Fibroblast of pulmonary artery (primary cell): ENCODE data around the gene TMEM186.

Source experiments
- DNase-seq: peaks from one replicate; pipeline ENCODE4 v3.0.0-alpha.2; 2010; ENCODE audit warnings: low read depth
- H3K4me3 ChIP-seq: replicated peaks from 2 replicates; pipeline ENCODE4 v1.5.1; 2011; ENCODE audit warnings: low read depth, mild to moderate bottlenecking, control low read depth, low read length, moderate library complexity
- TF ChIP-seq, protein P1 (sequence below): IDR thresholded peaks from 2 replicates; pipeline ENCODE4 v1.5.1; 2011; ENCODE audit warnings: mild to moderate bottlenecking, control low read depth, low read length, inconsistent platforms; ENCODE audit errors: missing control alignments

TMEM186 gene

DNA sequence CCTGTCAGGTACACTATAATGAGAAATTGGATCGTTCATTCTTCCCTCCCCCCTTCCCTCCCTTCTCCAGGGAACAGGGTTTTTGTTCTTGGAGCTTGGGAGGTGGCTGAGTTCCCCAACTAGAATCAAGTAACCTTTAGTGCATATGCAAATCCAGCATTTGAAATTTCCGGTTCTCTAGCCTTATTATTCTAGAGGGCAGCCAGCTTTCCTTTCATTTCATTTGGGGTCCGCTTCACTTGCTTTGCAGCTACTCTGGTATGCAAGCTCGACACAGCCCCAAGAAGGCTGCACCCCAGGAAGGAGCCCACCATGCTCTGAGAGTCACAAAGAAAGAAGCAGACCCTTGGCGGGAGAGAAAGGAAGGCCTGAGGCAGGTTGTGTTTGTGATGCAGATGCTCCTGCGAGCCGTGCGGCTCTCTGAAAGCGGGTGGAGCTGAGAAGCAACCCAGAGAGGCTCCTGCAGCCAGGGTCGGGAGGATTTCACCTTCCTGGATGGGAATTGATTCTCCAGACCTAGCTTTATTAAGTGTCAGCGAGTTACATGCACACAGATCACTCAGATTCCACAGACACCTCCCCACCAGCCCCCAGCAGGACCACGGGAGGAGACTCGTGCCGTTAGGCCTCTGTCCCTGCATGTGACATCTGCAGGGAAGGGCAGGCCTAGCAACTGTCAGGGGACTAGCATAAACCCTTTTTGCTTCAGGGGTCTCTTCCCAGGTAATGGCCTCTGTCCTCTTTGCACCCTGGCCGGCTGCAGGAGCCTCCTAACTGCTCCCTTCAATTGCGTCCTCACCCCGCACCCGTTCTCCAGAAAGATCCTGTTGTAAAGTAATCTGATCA lies 34.7 kb upstream of the TMEM186 start:
- TF ChIP-seq, protein P1, sequence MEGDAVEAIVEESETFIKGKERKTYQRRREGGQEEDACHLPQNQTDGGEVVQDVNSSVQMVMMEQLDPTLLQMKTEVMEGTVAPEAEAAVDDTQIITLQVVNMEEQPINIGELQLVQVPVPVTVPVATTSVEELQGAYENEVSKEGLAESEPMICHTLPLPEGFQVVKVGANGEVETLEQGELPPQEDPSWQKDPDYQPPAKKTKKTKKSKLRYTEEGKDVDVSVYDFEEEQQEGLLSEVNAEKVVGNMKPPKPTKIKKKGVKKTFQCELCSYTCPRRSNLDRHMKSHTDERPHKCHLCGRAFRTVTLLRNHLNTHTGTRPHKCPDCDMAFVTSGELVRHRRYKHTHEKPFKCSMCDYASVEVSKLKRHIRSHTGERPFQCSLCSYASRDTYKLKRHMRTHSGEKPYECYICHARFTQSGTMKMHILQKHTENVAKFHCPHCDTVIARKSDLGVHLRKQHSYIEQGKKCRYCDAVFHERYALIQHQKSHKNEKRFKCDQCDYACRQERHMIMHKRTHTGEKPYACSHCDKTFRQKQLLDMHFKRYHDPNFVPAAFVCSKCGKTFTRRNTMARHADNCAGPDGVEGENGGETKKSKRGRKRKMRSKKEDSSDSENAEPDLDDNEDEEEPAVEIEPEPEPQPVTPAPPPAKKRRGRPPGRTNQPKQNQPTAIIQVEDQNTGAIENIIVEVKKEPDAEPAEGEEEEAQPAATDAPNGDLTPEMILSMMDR = no peak
- no peak for DNase-seq
- H3K4me3 ChIP-seq = no peak overlapping the region

DNA sequence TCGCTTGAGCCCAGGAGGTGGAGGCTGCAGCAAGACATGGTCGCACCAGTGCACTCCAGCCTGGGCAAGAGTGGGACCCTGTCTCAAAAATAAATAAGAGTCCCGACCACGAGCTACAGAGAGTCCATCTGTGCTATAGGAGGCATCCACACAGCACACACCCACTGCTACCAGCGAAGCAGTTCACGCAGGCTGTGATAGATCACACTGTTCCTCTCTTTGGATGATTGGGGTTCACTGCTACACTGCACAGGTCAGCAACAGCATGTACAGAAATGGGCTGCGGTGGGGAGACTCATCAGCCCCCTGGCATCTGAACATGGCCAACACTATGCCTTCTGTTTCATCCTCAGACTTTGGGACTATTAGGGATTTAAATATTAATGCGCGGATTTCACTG lies 34.0 kb upstream of the TMEM186 start:
- H3K4me3 ChIP-seq = no peak overlapping the region
- TF ChIP-seq, protein P1 = no peak
- no peak for DNase-seq

DNA sequence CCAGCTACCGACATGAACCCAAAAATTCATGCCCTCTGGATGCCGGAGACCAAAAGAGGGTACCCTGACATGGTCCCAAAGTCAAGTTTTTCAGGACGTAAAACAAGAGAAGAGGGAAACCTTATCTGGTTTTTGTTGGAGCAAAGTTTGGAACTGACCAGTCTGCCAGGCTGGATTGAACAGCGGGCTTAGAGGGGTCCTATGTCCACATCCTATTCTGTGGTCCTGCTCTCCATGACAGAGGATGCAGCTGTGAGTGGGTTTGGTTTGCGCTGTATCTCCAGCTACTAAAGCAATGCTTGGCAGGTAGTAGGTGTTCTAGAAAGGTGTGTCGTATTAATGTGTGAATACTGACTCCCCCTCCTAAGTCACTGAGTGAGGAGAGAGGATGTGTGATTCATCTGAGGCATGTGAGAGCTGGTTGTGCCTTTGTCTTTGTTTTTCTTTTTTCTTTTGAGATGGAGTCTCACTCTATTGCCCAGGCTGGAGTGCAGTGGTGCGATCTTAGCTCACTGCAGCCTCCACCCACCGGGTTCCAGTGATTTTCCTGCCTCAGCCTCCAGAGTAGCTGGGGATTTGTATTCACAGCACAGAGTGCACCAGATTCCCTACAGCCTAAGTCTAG lies 31.2 kb upstream of the TMEM186 start:
- TF ChIP-seq, protein P1 = no peak
- no peak overlapping the region for H3K4me3 ChIP-seq
- peak; percentile 49 for DNase-seq

DNA sequence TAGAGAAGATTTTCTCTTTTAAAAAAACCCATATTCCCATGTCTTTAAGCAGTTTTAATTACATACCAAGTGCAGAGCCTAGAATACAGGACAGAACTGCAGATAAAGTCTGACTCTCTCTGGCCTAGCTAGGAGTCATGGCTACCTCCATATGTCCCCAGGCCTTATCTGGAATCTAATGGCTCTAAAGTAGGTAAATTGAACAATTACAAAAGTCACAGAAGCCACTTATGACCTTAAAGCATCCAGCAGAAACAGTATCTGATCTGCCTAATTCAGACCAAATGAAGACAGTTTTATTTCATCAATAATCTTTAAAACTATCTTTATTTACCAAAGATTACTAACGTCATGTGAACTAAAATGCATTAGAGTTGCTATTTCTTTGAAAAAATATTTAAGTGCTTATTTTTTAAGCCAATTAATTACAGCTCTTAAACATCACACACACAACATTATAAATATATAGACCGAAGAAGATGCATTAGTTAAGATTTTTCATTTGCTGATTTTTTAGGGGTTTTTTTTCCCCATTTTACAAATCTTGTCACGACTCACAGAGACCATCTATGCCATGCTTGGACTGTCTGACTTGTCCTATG lies 28.9 kb upstream of the TMEM186 start:
- TF ChIP-seq, protein P1 = no peak
- no peak overlapping the region for H3K4me3 ChIP-seq
- DNase-seq = no peak

DNA sequence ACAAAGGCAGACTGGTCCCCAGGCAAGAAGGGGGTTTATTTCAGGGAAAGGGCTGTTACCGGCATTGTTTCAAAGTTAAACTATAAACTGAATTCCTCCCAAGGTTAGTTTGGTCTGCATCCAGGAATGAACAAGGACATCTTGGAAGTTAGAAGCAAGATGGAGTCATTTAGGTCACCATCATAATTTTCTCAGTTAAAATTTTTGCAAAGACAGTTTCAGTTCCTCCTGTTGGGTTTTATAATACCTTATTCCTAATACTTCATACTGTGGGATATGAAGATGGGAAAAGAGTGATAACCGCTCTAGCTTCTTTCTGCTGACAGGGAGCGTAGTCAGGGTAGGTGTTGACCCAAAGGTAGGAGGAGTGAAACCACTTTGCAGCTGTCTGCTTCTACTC lies 25.0 kb upstream of the TMEM186 start:
- DNase-seq = no peak
- H3K4me3 ChIP-seq = no peak overlapping the region
- TF ChIP-seq, protein P1 = no peak

DNA sequence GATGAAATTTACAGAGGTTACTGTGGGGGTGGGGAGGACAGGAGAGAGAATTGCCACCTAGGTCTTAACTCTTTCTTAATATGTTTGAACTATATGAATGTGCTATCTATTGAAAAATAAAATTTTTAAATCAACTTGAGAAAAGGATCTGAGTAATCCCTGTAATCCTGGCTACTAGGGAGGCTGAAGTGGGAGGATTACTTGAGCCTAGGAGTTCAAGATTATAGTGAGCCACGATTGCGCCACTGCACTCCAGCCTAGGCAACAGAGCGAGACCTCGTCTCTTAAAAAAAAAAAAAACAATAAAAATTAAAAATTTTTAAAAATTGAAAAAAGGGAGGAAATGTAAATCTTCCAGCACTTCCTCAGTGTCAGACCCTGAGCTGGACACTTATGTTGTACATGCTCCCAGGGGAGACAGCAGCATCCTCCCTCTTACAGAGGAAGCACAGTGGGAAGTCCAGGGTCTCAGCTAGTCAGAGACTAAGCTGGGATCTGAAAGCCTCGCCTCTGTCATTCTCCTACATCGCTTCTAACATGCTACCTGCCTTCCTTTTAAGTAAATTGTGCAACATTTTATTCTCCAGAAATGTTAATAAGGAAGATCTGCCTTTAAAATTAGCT lies 22.1 kb upstream of the TMEM186 start:
- DNase-seq = no peak

More for the DNA sequence above, 22.1 kb upstream of the TMEM186 start:
- H3K4me3 ChIP-seq = no peak overlapping the region
- TF ChIP-seq, protein P1 = no peak
